GM23338 (cell line): ENCODE results near the gene VPS4A. TPM values are rescaled to one million over a fixed set of nuclear protein-coding genes. Genes with fewer than 3 reads are reported as not detected.
"Not testable (repeated sequence)": the region's sequence is repeated elsewhere in the genome, so short reads cannot be mapped to it uniquely, and the experiment has no call there.

Experiments
- ATAC-seq: fragments of 200-7000 bp; cut with Tn5 transposase; 3 replicates; pipeline ENCODE4 v1.9.1; 2020
- DNase-seq: peaks from one replicate; pipeline ENCODE4 v3.0.0-alpha.2; 2015; ENCODE audit warnings: low spot score
- H2AFZ ChIP-seq: fragments of 200-600 bp; sonication (generic); 2 replicates; pipeline ENCODE4 v1.8.0; 2016; ENCODE audit warnings: antibody characterized with exemption, mild to moderate bottlenecking, moderate library complexity
- H3F3A ChIP-seq: fragments of 200-600 bp; sonication (generic); replicated peaks from 2 replicates; pipeline ENCODE4 v1.8.0; 2017; ENCODE audit warnings: antibody characterized with exemption, mixed run types, low read depth
- H3K27ac ChIP-seq: fragments of 200-600 bp; sonication (generic); 2 replicates; pipeline ENCODE4 v1.6.1; 2016; ENCODE audit warnings: low read depth
- H3K27me3 ChIP-seq: fragments of 200-600 bp; sonication (generic); 2 replicates; pipeline ENCODE4 v1.8.0; 2016; ENCODE audit warnings: mild to moderate bottlenecking, mixed run types, moderate library complexity; ENCODE audit not compliant: insufficient read depth
- H3K36me3 ChIP-seq: fragments of 200-600 bp; sonication (generic); 2 replicates; pipeline ENCODE4 v1.8.0; 2016; ENCODE audit warnings: mild to moderate bottlenecking; ENCODE audit not compliant: insufficient read depth
- H3K4me1 ChIP-seq: fragments of 200-600 bp; sonication (generic); 2 replicates; pipeline ENCODE4 v1.8.0; 2016; ENCODE audit warnings: mild to moderate bottlenecking, moderate library complexity; ENCODE audit not compliant: insufficient read depth
- H3K4me2 ChIP-seq: fragments of 200-600 bp; sonication (generic); 2 replicates; pipeline ENCODE4 v1.7.1; 2017; ENCODE audit warnings: mixed run types
- H3K4me3 ChIP-seq: fragments of 200-600 bp; sonication (generic); 2 replicates; pipeline ENCODE4 v1.6.1; 2016; ENCODE audit warnings: mixed run types
- H3K79me2 ChIP-seq: fragments of 200-600 bp; sonication (generic); replicated peaks from 2 replicates; pipeline ENCODE4 v1.8.0; 2017; ENCODE audit warnings: mild to moderate bottlenecking; ENCODE audit not compliant: insufficient read depth
- H3K9me2 ChIP-seq: fragments of 200-600 bp; sonication (generic); 2 replicates; pipeline ENCODE4 v1.8.0; 2017; ENCODE audit not compliant: insufficient read depth
- H4K20me1 ChIP-seq: fragments of 200-600 bp; sonication (generic); replicated peaks from 2 replicates; pipeline ENCODE4 v1.8.0; 2017; ENCODE audit warnings: mild to moderate bottlenecking; ENCODE audit not compliant: insufficient read depth
- H3K27ac Mint-ChIP-seq: 2 replicates; pipeline ENCODE4 v1.8.0; 2020; ENCODE audit warnings: inconsistent platforms, mild to moderate bottlenecking, moderate library complexity, mixed read lengths
- H3K27me3 Mint-ChIP-seq: 3 replicates; pipeline ENCODE4 v1.8.0; 2022; ENCODE audit warnings: low read depth, mild to moderate bottlenecking, moderate library complexity, mixed read lengths, inconsistent platforms; ENCODE audit not compliant: insufficient read depth, poor library complexity
- H3K36me3 Mint-ChIP-seq: 3 replicates; pipeline ENCODE4 v1.8.0; 2021; ENCODE audit warnings: low read depth, mild to moderate bottlenecking, inconsistent platforms, moderate library complexity, mixed read lengths
- H3K4me1 Mint-ChIP-seq: 3 replicates; pipeline ENCODE4 v1.8.0; 2020; ENCODE audit warnings: mild to moderate bottlenecking, inconsistent platforms, mixed read lengths
- H3K4me3 Mint-ChIP-seq: 3 replicates; pipeline ENCODE4 v1.8.0; 2021; ENCODE audit warnings: moderate library complexity, mild to moderate bottlenecking, inconsistent platforms, mixed read lengths
- H3K9me3 Mint-ChIP-seq: 3 replicates; pipeline ENCODE4 v1.8.0; 2020; ENCODE audit warnings: moderate library complexity, mild to moderate bottlenecking, inconsistent platforms, mixed read lengths
- EZH2phosphoT487 ChIP-seq: fragments of 200-600 bp; sonication (generic); IDR thresholded peaks from one replicate; pipeline ENCODE4 v1.8.1; 2018; ENCODE audit warnings: antibody characterized with exemption; ENCODE audit not compliant: unreplicated experiment
- JUNB ChIP-seq: IDR thresholded peaks from one replicate; pipeline ENCODE4 v1.6.1; 2016; ENCODE audit warnings: antibody characterized with exemption; ENCODE audit not compliant: unreplicated experiment
- NANOG ChIP-seq: IDR thresholded peaks from 2 replicates; pipeline ENCODE4 v1.6.1; 2016; ENCODE audit warnings: antibody characterized with exemption, borderline replicate concordance
- POLR2AphosphoS5 ChIP-seq: IDR thresholded peaks from 2 replicates; pipeline ENCODE4 v1.6.1; 2016; ENCODE audit warnings: antibody characterized with exemption, low read depth
- STAT1 ChIP-seq: IDR thresholded peaks from one replicate; pipeline ENCODE4 v1.6.1; 2016; ENCODE audit warnings: antibody characterized with exemption; ENCODE audit not compliant: unreplicated experiment
- ZNF114 ChIP-seq: fragments of 250-450 bp; sonication (Bioruptor Pico); IDR thresholded peaks from 2 replicates; pipeline ENCODE4 v1.5.0; 2020; ENCODE audit warnings: mild to moderate bottlenecking, moderate library complexity
- polyA plus RNA-seq: library from polyadenylated mRNA; unstranded; fragments of >200 nt; fragmentation: Nextera tagmentation; extraction: Ambion mirVana; gene quantifications from 2 replicates; pipeline ENCODE4 v1.2.1, GENCODE V29; 2016
- total RNA-seq: library from RNA; depleted of rRNA; stranded (reverse); fragments of >200 nt; shearing (Covaris generic); gene quantifications from 2 replicates; pipeline ENCODE4 v1.2.3, GENCODE V29; 2014
- TF ChIP-seq, protein P1 (sequence below): IDR thresholded peaks from 2 replicates; pipeline ENCODE4 v1.6.1; 2016; ENCODE audit warnings: antibody characterized with exemption
- TF ChIP-seq, protein P2 (sequence below): IDR thresholded peaks from one replicate; pipeline ENCODE4 v1.6.1; 2018; ENCODE audit warnings: antibody characterized with exemption; ENCODE audit not compliant: unreplicated experiment
- TF ChIP-seq, protein P3 (sequence below): fragments of 250-450 bp; sonication (Bioruptor Pico); IDR thresholded peaks from 2 replicates; pipeline ENCODE4 v1.5.0; 2020; ENCODE audit warnings: mild to moderate bottlenecking, moderate library complexity
- TF ChIP-seq, protein P4 (sequence below), 2 experiments: fragments of 200-600 bp in 1 of 2; sonication (generic) in 1 of 2; conservative IDR thresholded peaks; 2 replicates each; pipeline versions ENCODE4 v1.5.1 to v1.6.1; 2016 to 2017; ENCODE audit warnings: antibody characterized with exemption in 2 of 2, low read depth in 2 of 2, mild to moderate bottlenecking in 2 of 2, moderate library complexity in 1 of 2

Gene VPS4A
- total and polyA plus RNA-seq, 2 experiments from 2014 or later = 29.1 to 32.7 TPM

DNA sequence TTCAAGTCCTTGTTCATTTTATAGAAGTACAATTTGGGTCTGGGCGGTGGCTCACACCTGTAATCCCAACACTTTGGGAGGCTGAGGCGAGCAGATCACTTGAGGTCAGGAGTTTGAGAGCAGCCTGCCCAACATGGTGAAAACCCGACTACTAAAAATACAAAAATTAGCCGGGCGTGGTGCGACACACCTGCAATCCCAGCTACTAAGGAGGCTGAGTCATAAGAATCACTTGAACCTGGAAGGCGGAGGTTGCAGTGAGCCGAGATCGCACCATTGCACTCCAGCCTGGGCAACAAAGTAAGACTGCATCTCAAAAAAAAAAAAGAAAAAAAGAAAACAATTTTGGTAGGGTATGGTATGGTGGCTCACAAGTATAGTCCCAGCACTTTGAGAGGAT, 48.9 kb downstream of the VPS4A start:
- H3K27me3 ChIP-seq, H3K79me2 ChIP-seq, H3K36me3 Mint-ChIP-seq, H3K27ac ChIP-seq, H4K20me1 ChIP-seq, H3K36me3 ChIP-seq, H3K4me3 ChIP-seq, H3K27ac Mint-ChIP-seq, H3K4me3 Mint-ChIP-seq, H3K4me2 ChIP-seq, ATAC-seq, H3K9me3 Mint-ChIP-seq, H3F3A ChIP-seq, H3K4me1 ChIP-seq, H3K27me3 Mint-ChIP-seq, H3K9me2 ChIP-seq, H2AFZ ChIP-seq, H3K4me1 Mint-ChIP-seq, DNase-seq: not testable (repeated sequence)

DNA sequence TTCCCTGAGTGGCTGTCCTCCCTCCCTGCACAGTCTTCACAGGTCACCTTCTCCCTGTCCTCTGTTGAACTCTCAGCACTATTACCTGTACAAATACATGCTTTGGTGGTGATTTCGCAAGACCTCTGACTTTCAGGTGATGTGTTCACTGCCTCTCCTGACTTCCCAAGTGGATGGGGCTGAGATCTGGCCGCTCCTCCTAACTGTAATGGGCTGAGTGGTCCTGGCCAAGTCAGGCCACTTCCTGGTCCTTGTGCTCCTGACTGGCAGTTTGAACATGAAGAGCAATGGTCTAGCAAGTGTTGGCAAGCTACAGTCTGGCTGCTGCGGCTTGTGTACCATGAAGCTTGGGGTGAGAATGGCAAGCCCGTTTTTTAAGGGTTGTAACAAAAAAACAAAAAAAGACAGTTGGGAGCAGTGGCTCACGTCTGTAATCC, 52.1 kb downstream of the VPS4A start:
- Mint-ChIP-seq H3K36me3 (peaks cover 28% of the 10 kb centered on the region), H3K27me3 (peaks cover 3% of the 10 kb centered on the region), H3K4me1 (no peaks in the 10 kb centered on the region), H3K9me3 (no peaks in the 10 kb centered on the region; the same call in 2 of the 3 replicates), H3K4me3 (no peak overlapping the region), H3K27ac (no peak overlapping the region)
- H3K4me2 ChIP-seq = no peak overlapping the region
- peaks cover 3% of the 10 kb centered on the region for H4K20me1 ChIP-seq
- H3K36me3 ChIP-seq = peaks cover 30% of the 10 kb centered on the region
- no peaks in the 10 kb centered on the region for H3K4me1 ChIP-seq
- DNase-seq (no peak), ATAC-seq (no peak)
- no peaks in the 10 kb centered on the region for H3K27me3 ChIP-seq
- H3F3A ChIP-seq = 0 out of 2 replicates have a peak, but pooled peaks cover 11% of the 10 kb centered on the region
- H3K4me3 ChIP-seq = no peak overlapping the region
- no peak overlapping the region for H2AFZ ChIP-seq
- H3K27ac ChIP-seq = peak overlapping the region; percentile 76; the same call in 1 of the 2 replicates
- H3K9me2 ChIP-seq = no peaks in the 10 kb centered on the region
- H3K79me2 ChIP-seq = no peaks in the 10 kb centered on the region
- TF ChIP-seq, protein P1, sequence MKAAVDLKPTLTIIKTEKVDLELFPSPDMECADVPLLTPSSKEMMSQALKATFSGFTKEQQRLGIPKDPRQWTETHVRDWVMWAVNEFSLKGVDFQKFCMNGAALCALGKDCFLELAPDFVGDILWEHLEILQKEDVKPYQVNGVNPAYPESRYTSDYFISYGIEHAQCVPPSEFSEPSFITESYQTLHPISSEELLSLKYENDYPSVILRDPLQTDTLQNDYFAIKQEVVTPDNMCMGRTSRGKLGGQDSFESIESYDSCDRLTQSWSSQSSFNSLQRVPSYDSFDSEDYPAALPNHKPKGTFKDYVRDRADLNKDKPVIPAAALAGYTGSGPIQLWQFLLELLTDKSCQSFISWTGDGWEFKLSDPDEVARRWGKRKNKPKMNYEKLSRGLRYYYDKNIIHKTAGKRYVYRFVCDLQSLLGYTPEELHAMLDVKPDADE = no peak
- no peak for TF ChIP-seq NANOG
- TF ChIP-seq EZH2phosphoT487 = no peak
- no peak for TF ChIP-seq JUNB
- TF ChIP-seq, protein P2, sequence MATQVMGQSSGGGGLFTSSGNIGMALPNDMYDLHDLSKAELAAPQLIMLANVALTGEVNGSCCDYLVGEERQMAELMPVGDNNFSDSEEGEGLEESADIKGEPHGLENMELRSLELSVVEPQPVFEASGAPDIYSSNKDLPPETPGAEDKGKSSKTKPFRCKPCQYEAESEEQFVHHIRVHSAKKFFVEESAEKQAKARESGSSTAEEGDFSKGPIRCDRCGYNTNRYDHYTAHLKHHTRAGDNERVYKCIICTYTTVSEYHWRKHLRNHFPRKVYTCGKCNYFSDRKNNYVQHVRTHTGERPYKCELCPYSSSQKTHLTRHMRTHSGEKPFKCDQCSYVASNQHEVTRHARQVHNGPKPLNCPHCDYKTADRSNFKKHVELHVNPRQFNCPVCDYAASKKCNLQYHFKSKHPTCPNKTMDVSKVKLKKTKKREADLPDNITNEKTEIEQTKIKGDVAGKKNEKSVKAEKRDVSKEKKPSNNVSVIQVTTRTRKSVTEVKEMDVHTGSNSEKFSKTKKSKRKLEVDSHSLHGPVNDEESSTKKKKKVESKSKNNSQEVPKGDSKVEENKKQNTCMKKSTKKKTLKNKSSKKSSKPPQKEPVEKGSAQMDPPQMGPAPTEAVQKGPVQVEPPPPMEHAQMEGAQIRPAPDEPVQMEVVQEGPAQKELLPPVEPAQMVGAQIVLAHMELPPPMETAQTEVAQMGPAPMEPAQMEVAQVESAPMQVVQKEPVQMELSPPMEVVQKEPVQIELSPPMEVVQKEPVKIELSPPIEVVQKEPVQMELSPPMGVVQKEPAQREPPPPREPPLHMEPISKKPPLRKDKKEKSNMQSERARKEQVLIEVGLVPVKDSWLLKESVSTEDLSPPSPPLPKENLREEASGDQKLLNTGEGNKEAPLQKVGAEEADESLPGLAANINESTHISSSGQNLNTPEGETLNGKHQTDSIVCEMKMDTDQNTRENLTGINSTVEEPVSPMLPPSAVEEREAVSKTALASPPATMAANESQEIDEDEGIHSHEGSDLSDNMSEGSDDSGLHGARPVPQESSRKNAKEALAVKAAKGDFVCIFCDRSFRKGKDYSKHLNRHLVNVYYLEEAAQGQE = no peak
- TF ChIP-seq, protein P3, sequence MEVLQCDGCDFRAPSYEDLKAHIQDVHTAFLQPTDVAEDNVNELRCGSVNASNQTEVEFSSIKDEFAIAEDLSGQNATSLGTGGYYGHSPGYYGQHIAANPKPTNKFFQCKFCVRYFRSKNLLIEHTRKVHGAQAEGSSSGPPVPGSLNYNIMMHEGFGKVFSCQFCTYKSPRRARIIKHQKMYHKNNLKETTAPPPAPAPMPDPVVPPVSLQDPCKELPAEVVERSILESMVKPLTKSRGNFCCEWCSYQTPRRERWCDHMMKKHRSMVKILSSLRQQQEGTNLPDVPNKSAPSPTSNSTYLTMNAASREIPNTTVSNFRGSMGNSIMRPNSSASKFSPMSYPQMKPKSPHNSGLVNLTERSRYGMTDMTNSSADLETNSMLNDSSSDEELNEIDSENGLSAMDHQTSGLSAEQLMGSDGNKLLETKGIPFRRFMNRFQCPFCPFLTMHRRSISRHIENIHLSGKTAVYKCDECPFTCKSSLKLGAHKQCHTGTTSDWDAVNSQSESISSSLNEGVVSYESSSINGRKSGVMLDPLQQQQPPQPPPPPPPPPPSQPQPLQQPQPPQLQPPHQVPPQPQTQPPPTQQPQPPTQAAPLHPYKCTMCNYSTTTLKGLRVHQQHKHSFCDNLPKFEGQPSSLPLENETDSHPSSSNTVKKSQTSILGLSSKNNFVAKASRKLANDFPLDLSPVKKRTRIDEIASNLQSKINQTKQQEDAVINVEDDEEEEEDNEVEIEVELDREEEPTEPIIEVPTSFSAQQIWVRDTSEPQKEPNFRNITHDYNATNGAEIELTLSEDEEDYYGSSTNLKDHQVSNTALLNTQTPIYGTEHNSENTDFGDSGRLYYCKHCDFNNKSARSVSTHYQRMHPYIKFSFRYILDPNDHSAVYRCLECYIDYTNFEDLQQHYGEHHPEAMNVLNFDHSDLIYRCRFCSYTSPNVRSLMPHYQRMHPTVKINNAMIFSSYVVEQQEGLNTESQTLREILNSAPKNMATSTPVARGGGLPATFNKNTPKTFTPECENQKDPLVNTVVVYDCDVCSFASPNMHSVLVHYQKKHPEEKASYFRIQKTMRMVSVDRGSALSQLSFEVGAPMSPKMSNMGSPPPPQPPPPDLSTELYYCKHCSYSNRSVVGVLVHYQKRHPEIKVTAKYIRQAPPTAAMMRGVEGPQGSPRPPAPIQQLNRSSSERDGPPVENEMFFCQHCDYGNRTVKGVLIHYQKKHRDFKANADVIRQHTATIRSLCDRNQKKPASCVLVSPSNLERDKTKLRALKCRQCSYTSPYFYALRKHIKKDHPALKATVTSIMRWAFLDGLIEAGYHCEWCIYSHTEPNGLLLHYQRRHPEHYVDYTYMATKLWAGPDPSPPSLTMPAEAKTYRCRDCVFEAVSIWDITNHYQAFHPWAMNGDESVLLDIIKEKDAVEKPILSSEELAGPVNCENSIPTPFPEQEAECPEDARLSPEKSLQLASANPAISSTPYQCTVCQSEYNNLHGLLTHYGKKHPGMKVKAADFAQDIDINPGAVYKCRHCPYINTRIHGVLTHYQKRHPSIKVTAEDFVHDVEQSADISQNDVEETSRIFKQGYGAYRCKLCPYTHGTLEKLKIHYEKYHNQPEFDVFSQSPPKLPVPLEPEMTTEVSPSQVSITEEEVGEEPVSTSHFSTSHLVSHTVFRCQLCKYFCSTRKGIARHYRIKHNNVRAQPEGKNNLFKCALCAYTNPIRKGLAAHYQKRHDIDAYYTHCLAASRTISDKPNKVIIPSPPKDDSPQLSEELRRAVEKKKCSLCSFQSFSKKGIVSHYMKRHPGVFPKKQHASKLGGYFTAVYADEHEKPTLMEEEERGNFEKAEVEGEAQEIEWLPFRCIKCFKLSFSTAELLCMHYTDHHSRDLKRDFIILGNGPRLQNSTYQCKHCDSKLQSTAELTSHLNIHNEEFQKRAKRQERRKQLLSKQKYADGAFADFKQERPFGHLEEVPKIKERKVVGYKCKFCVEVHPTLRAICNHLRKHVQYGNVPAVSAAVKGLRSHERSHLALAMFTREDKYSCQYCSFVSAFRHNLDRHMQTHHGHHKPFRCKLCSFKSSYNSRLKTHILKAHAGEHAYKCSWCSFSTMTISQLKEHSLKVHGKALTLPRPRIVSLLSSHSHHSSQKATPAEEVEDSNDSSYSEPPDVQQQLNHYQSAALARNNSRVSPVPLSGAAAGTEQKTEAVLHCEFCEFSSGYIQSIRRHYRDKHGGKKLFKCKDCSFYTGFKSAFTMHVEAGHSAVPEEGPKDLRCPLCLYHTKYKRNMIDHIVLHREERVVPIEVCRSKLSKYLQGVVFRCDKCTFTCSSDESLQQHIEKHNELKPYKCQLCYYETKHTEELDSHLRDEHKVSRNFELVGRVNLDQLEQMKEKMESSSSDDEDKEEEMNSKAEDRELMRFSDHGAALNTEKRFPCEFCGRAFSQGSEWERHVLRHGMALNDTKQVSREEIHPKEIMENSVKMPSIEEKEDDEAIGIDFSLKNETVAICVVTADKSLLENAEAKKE (CRISPR knock-in tag) = no peak
- TF ChIP-seq POLR2AphosphoS5 = no peak
- TF ChIP-seq, protein P4, sequence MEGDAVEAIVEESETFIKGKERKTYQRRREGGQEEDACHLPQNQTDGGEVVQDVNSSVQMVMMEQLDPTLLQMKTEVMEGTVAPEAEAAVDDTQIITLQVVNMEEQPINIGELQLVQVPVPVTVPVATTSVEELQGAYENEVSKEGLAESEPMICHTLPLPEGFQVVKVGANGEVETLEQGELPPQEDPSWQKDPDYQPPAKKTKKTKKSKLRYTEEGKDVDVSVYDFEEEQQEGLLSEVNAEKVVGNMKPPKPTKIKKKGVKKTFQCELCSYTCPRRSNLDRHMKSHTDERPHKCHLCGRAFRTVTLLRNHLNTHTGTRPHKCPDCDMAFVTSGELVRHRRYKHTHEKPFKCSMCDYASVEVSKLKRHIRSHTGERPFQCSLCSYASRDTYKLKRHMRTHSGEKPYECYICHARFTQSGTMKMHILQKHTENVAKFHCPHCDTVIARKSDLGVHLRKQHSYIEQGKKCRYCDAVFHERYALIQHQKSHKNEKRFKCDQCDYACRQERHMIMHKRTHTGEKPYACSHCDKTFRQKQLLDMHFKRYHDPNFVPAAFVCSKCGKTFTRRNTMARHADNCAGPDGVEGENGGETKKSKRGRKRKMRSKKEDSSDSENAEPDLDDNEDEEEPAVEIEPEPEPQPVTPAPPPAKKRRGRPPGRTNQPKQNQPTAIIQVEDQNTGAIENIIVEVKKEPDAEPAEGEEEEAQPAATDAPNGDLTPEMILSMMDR (conservative IDR thresholded peaks at IDR 0.05; ENCODE audit: low read depth in 2 of 2) = no peak
- TF ChIP-seq STAT1 = no peak
- no peak for TF ChIP-seq ZNF114
